Measurements from ENCODE around the gene GALNT17.

Gene GALNT17

GRCh38 chr7:71439321-71439720 is 307.4 kb downstream of the GALNT17 start:
- Histone ChIP-seq H4K20me1 (ENCODE audit: insufficient read depth, low read length, poor library complexity, severe bottlenecking) (no peaks in the 10 kb centered on the region), H2AFZ (ENCODE audit: low read length) (no peak overlapping the region), H3K27me3 (ENCODE audit: insufficient read depth, low read length, poor library complexity, severe bottlenecking) (no peaks in the 10 kb centered on the region), H3K4me1 (ENCODE audit: insufficient read depth, low read length, poor library complexity, severe bottlenecking) (no peaks in the 10 kb centered on the region), H3K79me2 (ENCODE audit: insufficient read depth, low read length) (no peaks in the 10 kb centered on the region), H3K9me3 (ENCODE audit: insufficient read depth, low read depth, low read length) (peaks cover 18% of the 10 kb centered on the region; the same call in 1 of the 2 replicates), H3F3A (ENCODE audit: low read depth) (no peaks in the 10 kb centered on the region), H3K4me3 (ENCODE audit: low read length, poor library complexity, severe bottlenecking) (no peak overlapping the region), H3K9me2 (replicated peaks; ENCODE audit: low read depth, low read length) (no peaks in the 10 kb centered on the region), H3K4me2 (ENCODE audit: low read depth, low read length, poor library complexity, severe bottlenecking) (no peak overlapping the region), H3K36me3 (ENCODE audit: insufficient read depth, low read length) (no peaks in the 10 kb centered on the region), H3K9ac (ENCODE audit: low read depth, low read length, poor library complexity, severe bottlenecking) (no peak overlapping the region)
- TF ChIP-seq CTCF (conservative IDR thresholded peaks at IDR 0.05; ENCODE audit: low read length) = no peak
- TF ChIP-seq EZH2phosphoT487 (IDR thresholded peaks at IDR 0.05; ENCODE audit: borderline replicate concordance) = no peak

- TF ChIP-seq CTCF (conservative IDR thresholded peaks at IDR 0.05; ENCODE audit: low read length) = no peak
- TF ChIP-seq EZH2phosphoT487 (IDR thresholded peaks at IDR 0.05; ENCODE audit: borderline replicate concordance) = no peak
- Histone ChIP-seq H4K20me1 (ENCODE audit: insufficient read depth, low read length, poor library complexity, severe bottlenecking) (no peaks in the 10 kb centered on the region), H3K79me2 (ENCODE audit: insufficient read depth, low read length) (no peaks in the 10 kb centered on the region), H3K9ac (ENCODE audit: low read depth, low read length, poor library complexity, severe bottlenecking) (no peak overlapping the region), H3K4me1 (ENCODE audit: insufficient read depth, low read length, poor library complexity, severe bottlenecking) (no peaks in the 10 kb centered on the region), H3K9me2 (replicated peaks; ENCODE audit: low read depth, low read length) (no peaks in the 10 kb centered on the region), H3K9me3 (ENCODE audit: insufficient read depth, low read depth, low read length) (peaks cover 13% of the 10 kb centered on the region; the same call in 1 of the 2 replicates), H3K4me2 (ENCODE audit: low read depth, low read length, poor library complexity, severe bottlenecking) (no peak overlapping the region), H3F3A (ENCODE audit: low read depth) (no peaks in the 10 kb centered on the region), H3K4me3 (ENCODE audit: low read length, poor library complexity, severe bottlenecking) (no peak overlapping the region), H3K27me3 (ENCODE audit: insufficient read depth, low read length, poor library complexity, severe bottlenecking) (no peaks in the 10 kb centered on the region), H2AFZ (ENCODE audit: low read length) (no peak overlapping the region), H3K36me3 (ENCODE audit: insufficient read depth, low read length) (no peaks in the 10 kb centered on the region)
Measured at GRCh38 chr7:71442492-71443190, 310.7 kb downstream of the GALNT17 start.

- TF ChIP-seq EZH2phosphoT487 (IDR thresholded peaks at IDR 0.05; ENCODE audit: borderline replicate concordance) (no peak), CTCF (conservative IDR thresholded peaks at IDR 0.05; ENCODE audit: low read length) (no peak)
- no peaks in the 10 kb centered on the region for H3F3A ChIP-seq (ENCODE audit: low read depth)
- H3K4me3 ChIP-seq (ENCODE audit: low read length, poor library complexity, severe bottlenecking) = no peak overlapping the region
Measured at GRCh38 chr7:71443191-71443530, 311.2 kb downstream of the GALNT17 start.

More at GRCh38 chr7:71443191-71443530, 311.2 kb downstream of the GALNT17 start:
- H4K20me1 ChIP-seq (ENCODE audit: insufficient read depth, low read length, poor library complexity, severe bottlenecking) = no peaks in the 10 kb centered on the region
- no peaks in the 10 kb centered on the region for H3K9me2 ChIP-seq (replicated peaks; ENCODE audit: low read depth, low read length)
- no peak overlapping the region for H3K9ac ChIP-seq (ENCODE audit: low read depth, low read length, poor library complexity, severe bottlenecking)
- peaks cover 13% of the 10 kb centered on the region; the same call in 1 of the 2 replicates for H3K9me3 ChIP-seq (ENCODE audit: insufficient read depth, low read depth, low read length)
- H3K4me2 ChIP-seq (ENCODE audit: low read depth, low read length, poor library complexity, severe bottlenecking) = no peak overlapping the region
- H3K27me3 ChIP-seq (ENCODE audit: insufficient read depth, low read length, poor library complexity, severe bottlenecking) = no peaks in the 10 kb centered on the region
- H3K36me3 ChIP-seq (ENCODE audit: insufficient read depth, low read length) = no peaks in the 10 kb centered on the region
- no peak overlapping the region for H2AFZ ChIP-seq (ENCODE audit: low read length)
- H3K4me1 ChIP-seq (ENCODE audit: insufficient read depth, low read length, poor library complexity, severe bottlenecking) = no peaks in the 10 kb centered on the region
- no peaks in the 10 kb centered on the region for H3K79me2 ChIP-seq (ENCODE audit: insufficient read depth, low read length)

All from Loucy (cell line).